Nephron (organoid): ENCODE results near the gene ADPRM.
"Not testable (repeated sequence)": the region's sequence is repeated elsewhere in the genome, so short reads cannot be mapped to it uniquely, and the experiment has no call there.

Experiments used
- H3K27ac Mint-ChIP-seq, 3 experiments: 2 replicates each; pipeline ENCODE4 v1.8.0; 2020; ENCODE audit warnings: mixed read lengths in 3 of 3, mild to moderate bottlenecking in 2 of 3, moderate library complexity in 1 of 3
- H3K27me3 Mint-ChIP-seq: 2 replicates; pipeline ENCODE4 v1.8.0; 2021; ENCODE audit warnings: low read depth, mild to moderate bottlenecking, moderate library complexity, mixed read lengths
- H3K36me3 Mint-ChIP-seq: 2 replicates; pipeline ENCODE4 v1.8.0; 2020; ENCODE audit warnings: low read depth, mixed read lengths
- H3K4me1 Mint-ChIP-seq: 2 replicates; pipeline ENCODE4 v1.8.0; 2020; ENCODE audit warnings: mixed read lengths
- H3K4me3 Mint-ChIP-seq, 3 experiments: 2 replicates each; pipeline ENCODE4 v1.8.0; 2020; ENCODE audit warnings: mild to moderate bottlenecking in 3 of 3, mixed read lengths in 3 of 3, moderate library complexity in 2 of 3
- H3K9me3 Mint-ChIP-seq: 2 replicates; pipeline ENCODE4 v1.8.0; 2020; ENCODE audit warnings: mixed read lengths
- CTCF ChIP-seq, 3 experiments: fragments of 200-600 bp; sonication (generic); IDR thresholded peaks; one replicate each; pipeline ENCODE4 v1.5.0; 2021; ENCODE audit warnings: antibody characterized with exemption in 3 of 3; ENCODE audit not compliant: unreplicated experiment in 3 of 3

ADPRM gene

GRCh38 chr17:10683853-10684252, 13.5 kb upstream of the ADPRM start:
- TF ChIP-seq CTCF (IDR thresholded peaks at IDR 0.05; ENCODE audit: unreplicated experiment in 3 of 3), result peak; percentile 25 to 55 (median 25)
- peak overlapping the region in 1 of 3 experiments; percentile 3 for H3K27ac Mint-ChIP-seq
- H3K36me3 Mint-ChIP-seq, result peaks cover 67% of the 10 kb centered on the region
- peaks cover 37% of the 10 kb centered on the region for H3K4me1 Mint-ChIP-seq
- no peaks in the 10 kb centered on the region for H3K27me3 Mint-ChIP-seq
- H3K9me3 Mint-ChIP-seq, result no peaks in the 10 kb centered on the region
- H3K4me3 Mint-ChIP-seq, result no peak overlapping the region

DNA sequence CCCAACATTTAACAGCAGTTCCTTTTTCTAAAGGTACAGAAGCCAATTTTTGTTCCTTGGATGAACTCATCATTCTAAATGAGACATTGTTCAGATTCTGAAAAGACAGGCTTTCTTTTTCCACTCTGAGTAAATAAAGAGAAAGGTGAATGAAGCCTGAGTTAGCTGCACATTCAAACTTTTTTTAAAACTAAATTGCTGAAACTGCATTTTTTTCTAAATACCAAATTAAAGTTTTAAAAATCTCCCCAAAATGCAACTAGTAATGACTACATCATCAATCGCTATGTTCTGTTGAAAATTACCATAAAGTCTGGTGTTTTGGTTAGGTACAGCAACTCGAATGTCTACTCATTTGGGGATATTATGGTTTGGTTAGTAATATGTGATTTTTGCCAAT, 9.9 kb upstream of the ADPRM start:
- no peaks in the 10 kb centered on the region for H3K27me3 Mint-ChIP-seq
- peaks cover 16% of the 10 kb centered on the region for H3K4me1 Mint-ChIP-seq
- no peak overlapping the region for H3K27ac Mint-ChIP-seq
- H3K4me3 Mint-ChIP-seq, result no peak overlapping the region
- peaks cover 75% of the 10 kb centered on the region for H3K36me3 Mint-ChIP-seq
- no peaks in the 10 kb centered on the region for H3K9me3 Mint-ChIP-seq
- no peak for TF ChIP-seq CTCF (IDR thresholded peaks at IDR 0.05; ENCODE audit: unreplicated experiment in 3 of 3)

GRCh38 chr17:10695875-10696407, 1.5 kb upstream of the ADPRM start:
- H3K9me3 Mint-ChIP-seq, H3K27ac Mint-ChIP-seq, H3K27me3 Mint-ChIP-seq: not testable (repeated sequence)
- Mint-ChIP-seq H3K36me3 (peaks cover 38% of the 10 kb centered on the region), H3K4me1 (peaks cover 30% of the 10 kb centered on the region), H3K4me3 (peak overlapping the region; percentile 86 to 97 (median 96))

GRCh38 chr17:10698096-10698818, 863 bp downstream of the ADPRM start:
- Mint-ChIP-seq H3K27me3 (no peaks in the 10 kb centered on the region), H3K4me3 (peak overlapping the region; percentile 86 to 97 (median 96)), H3K27ac (peak overlapping the region; percentile 93 to 97 (median 94)), H3K36me3 (peaks cover 20% of the 10 kb centered on the region), H3K4me1 (peaks cover 42% of the 10 kb centered on the region), H3K9me3 (no peaks in the 10 kb centered on the region)
- no peak for TF ChIP-seq CTCF (IDR thresholded peaks at IDR 0.05; ENCODE audit: unreplicated experiment in 3 of 3)

DNA sequence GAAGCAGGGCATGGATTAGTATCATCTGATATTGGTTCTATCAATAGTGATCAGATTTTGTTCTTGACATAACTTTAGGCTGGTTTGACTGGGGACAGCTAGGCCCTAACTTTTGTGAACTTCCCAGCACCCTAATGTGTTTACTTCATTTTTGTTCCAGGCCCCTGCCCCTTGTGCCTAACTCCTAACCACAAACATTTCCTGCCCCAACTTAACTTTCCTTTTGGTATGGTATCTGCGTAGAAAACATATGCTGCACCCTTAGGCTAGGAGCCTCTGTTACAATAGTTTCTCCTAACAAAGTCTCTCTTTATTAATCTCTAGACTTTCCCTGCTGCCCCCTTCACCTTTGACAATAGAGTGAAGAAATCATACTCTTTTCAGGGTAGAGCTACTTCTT, 2.5 kb downstream of the ADPRM start:
- no peaks in the 10 kb centered on the region for H3K27me3 Mint-ChIP-seq
- peaks cover 37% of the 10 kb centered on the region for H3K4me1 Mint-ChIP-seq
- peak overlapping the region in 2 of 3 experiments; percentile 9 to 25 for H3K27ac Mint-ChIP-seq
- no peak for TF ChIP-seq CTCF (IDR thresholded peaks at IDR 0.05; ENCODE audit: unreplicated experiment in 3 of 3)
- H3K9me3 Mint-ChIP-seq, result no peaks in the 10 kb centered on the region
- peak overlapping the region; percentile 52 to 66 (median 60) for H3K4me3 Mint-ChIP-seq
- H3K36me3 Mint-ChIP-seq, result peaks cover 9% of the 10 kb centered on the region

DNA sequence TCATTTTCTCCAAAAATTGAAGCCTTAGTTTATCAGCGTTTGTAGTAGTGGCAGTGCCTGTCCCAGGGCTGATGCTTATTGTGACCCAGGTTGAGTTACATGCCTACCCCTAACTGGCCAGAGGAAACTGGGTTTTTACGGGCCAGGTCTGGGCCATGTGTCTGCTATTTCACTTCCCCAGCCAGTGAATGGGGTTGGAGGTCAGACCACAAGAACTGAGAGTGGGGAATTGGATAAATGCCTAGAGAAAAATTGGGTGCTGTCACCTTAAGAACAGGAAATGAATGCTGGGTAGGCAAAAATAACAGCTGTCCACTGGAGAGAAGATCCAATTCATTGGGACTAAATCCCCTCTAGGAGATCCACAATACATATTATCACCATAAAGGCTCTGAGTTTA, 5.2 kb downstream of the ADPRM start:
- peaks cover 23% of the 10 kb centered on the region for H3K4me1 Mint-ChIP-seq
- no peak overlapping the region for H3K27ac Mint-ChIP-seq
- no peaks in the 10 kb centered on the region for H3K9me3 Mint-ChIP-seq
- no peaks in the 10 kb centered on the region for H3K27me3 Mint-ChIP-seq
- no peak overlapping the region for H3K4me3 Mint-ChIP-seq
- H3K36me3 Mint-ChIP-seq, result peaks cover 17% of the 10 kb centered on the region
- no peak for TF ChIP-seq CTCF (IDR thresholded peaks at IDR 0.05; ENCODE audit: unreplicated experiment in 3 of 3)
